ENCODE data around the gene INPP5K.

Gene INPP5K

DNA sequence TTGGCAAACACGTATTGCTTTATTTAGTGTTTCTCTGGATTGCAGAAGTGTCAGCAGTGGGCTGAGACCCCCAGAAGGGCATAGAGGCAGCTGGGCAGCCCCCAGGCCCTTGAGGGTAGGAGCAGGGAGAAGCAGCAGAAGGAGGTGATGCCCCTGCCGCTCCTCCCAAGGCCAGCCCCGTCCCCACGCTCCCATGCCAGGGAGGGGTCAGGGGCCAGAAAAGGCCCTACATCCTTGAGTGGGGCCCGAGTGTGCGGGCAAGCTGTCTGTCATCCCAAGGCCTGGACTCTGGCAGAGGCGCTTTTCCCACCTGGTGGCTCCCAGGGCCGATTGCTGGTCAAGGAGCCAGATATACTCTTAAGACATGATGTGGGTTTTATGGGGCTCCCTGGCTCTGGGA lies 52.2 kb downstream of the INPP5K start:
- peak overlapping the region; percentile 98 for H3K27ac ChIP-seq
- TF ChIP-seq, protein P1, sequence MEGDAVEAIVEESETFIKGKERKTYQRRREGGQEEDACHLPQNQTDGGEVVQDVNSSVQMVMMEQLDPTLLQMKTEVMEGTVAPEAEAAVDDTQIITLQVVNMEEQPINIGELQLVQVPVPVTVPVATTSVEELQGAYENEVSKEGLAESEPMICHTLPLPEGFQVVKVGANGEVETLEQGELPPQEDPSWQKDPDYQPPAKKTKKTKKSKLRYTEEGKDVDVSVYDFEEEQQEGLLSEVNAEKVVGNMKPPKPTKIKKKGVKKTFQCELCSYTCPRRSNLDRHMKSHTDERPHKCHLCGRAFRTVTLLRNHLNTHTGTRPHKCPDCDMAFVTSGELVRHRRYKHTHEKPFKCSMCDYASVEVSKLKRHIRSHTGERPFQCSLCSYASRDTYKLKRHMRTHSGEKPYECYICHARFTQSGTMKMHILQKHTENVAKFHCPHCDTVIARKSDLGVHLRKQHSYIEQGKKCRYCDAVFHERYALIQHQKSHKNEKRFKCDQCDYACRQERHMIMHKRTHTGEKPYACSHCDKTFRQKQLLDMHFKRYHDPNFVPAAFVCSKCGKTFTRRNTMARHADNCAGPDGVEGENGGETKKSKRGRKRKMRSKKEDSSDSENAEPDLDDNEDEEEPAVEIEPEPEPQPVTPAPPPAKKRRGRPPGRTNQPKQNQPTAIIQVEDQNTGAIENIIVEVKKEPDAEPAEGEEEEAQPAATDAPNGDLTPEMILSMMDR (IDR thresholded peaks at IDR 0.05): no peak
- no peak for TF ChIP-seq ZFX (IDR thresholded peaks at IDR 0.05; ENCODE audit: borderline replicate concordance)

DNA sequence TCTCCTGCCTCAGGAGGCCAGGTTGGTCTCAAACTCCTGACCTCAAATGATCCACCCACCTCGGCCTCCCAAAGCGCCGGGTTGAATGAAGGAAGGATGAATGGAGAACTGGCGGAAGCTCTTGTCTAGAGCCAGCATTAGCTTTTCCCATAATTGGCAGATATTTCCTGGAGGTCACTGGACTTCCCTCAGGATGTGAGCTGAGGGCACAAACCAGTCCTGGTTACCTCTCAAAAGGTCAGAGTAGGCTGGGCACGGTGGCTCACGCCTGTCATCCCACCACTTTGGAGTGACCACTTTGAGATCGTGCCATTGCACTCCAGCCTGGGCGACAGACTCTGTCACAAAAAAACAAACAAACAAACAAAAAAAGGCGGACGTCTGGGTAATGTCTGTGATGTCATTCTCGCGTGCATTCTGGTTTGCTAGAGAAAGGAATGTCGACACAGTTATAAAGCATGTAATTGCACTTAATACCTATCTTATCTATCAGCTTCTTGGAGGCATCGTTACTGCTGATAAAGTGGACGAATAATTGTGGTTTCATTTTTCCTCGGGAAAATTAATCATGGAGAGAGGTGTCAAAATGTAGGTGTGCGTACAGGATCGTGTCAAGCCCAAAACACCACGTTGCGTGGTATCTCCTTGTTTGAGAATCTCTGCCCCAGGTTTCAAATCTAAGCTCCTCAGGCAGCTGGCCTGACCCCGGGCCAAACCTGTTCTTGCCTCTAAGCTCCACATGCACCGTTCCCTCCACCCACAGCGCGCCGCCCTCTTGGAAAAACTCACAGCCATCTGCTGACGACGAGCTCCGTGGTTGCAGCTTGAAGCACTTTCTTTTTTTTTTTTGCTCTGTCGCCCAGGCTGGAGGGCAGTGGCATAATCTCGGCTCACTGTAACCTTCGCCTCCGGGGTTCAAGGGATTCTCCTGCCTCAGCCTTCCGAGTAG lies 54.0 kb downstream of the INPP5K start:
- TF ChIP-seq, protein P1 (IDR thresholded peaks at IDR 0.05): peak; percentile 12; the same call in 1 of the 2 replicates
- TF ChIP-seq ZFX (IDR thresholded peaks at IDR 0.05; ENCODE audit: borderline replicate concordance): no peak
- peak overlapping the region; percentile 98 for H3K27ac ChIP-seq

DNA sequence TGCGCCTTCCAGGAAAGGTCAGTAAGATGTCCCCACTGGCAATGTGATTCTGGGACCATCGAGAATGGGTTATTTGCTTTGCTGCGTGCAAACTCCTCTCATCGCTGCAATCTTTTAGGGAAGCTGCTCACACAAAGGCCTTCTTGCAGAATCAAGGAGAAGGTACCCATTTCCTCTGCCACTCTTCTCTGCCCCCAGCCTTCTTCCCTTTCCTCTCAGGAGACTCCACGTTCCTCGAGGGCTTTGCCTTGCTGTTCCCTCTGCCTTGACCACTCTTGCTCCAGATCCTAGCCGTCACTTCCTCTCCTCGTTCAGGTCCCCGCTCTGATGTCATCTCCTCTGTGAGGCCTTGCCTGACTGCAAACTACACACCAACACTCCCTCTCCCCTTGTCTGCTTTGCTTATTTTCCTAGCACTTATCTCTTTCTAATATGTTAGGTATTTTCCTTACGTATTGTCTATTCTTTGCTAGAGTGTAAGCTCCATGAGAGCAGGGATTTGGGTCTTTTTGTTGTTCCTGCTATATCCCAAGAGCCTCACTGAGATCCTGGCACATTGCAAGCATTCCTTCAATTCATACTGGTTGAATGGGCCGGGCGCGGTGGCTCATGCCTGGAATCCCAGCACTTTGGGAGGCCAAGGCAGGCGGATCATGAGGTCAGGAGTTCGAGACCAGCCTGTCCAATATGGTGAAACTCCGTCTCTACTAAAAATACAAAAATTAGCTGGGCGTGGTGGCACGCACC lies 55.0 kb downstream of the INPP5K start:
- H3K27ac ChIP-seq: peak overlapping the region; percentile 98; the same call in 1 of the 2 replicates
- no peak for TF ChIP-seq ZFX (IDR thresholded peaks at IDR 0.05; ENCODE audit: borderline replicate concordance)
- TF ChIP-seq, protein P1 (IDR thresholded peaks at IDR 0.05): no peak

DNA sequence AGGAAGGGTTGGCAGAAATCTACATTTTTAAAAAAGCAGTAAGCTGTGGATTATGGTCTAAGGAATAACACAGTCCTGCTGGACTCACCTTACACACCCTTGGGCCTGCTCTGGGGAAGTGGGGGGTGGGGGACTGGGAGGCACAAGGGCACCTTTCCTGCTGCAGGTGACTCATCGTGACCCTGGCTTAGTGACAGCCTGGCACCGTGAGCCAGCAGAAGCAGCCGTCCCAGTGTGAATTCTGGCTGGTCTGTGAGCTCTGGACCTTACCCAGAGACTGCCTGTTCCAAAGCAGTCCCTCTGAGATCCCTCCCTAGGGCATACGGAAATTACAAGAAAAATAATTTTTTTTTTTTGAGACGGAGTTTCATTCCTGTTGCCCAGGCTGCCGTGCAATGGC lies 56.2 kb downstream of the INPP5K start:
- H3K27ac ChIP-seq: peak overlapping the region; percentile 34
- no peak for TF ChIP-seq ZFX (IDR thresholded peaks at IDR 0.05; ENCODE audit: borderline replicate concordance)
- TF ChIP-seq, protein P1 (IDR thresholded peaks at IDR 0.05): no peak

DNA sequence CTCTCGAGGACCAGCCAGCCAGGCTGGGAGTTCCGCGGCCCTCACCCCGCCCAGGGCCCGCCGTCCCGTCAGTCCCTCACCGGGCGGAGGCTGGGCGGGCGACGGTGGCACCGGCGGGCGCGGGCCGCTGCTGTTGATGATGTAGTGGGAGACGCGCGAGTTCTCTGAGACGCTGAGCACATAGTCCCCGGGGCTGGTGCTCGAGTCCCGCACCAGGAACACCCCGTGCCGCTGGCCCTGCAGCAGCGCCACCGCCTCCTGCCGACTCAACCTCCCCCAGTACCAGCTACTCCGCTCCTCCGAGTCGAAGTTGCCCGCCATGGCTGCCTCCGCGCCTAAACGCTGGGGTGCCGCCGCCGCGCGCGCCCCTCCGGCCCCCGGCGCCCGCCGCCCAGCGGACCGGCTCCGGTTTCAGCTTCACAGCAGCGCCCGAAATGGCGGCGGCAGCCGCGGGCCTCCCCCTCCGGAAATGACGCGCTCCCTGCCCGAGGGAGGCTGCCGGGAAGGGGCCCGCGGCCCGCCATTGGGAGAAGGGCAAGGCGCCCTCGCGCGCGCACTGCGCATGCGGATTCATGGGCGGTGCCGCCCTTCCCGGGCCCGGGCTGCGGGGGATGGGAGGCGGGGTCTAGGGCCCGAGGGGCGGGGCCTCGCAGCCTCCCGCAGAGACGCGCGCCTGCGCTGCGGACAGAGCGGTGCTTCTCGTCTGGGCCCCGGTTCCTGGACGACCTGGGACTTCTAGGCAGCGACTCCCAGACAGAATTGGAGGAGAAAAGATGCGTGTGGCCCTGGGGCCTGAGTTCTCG lies 60.4 kb downstream of the INPP5K start, which contains the start of gene CRK:
CRK (minus strand) TSS at position 436 of the 803 bp plus-strand sequence; CDS start at position 321, 115 bp downstream.
- H3K27ac ChIP-seq: peak within 1 kb of the TSS; percentile 92
- TF ChIP-seq ZFX (IDR thresholded peaks at IDR 0.05; ENCODE audit: borderline replicate concordance): no peak
- TF ChIP-seq, protein P1 (IDR thresholded peaks at IDR 0.05): no peak

DNA sequence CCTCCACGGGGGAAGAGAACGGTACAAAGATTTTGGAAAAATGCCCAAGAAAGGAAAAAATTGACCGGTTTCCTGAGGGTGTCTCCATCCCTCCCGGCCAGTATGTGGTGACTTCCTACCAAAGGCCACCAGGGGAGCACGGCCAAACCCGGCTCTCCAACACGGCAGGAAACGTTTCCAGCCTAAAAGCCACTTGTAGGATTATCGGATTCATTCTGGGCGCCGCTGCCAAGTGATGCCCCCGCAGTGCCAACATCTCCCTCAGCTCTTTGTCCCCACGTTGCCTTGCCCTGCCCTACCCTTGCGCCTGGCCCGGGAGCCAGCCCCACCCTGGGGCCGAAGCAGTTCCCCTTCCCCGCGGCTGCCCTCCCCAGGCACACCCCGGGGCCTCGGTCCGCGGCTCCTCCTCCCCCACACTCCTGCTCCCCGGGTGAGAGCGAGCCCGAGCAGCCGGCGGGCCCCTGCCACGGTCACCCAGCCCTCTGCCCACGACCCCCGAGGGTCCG lies 61.1 kb downstream of the INPP5K start:
- TF ChIP-seq, protein P1 (IDR thresholded peaks at IDR 0.05): peak; percentile 50
- no peak for TF ChIP-seq ZFX (IDR thresholded peaks at IDR 0.05; ENCODE audit: borderline replicate concordance)

More for the DNA sequence above, 61.1 kb downstream of the INPP5K start:
- H3K27ac ChIP-seq: peak overlapping the region; percentile 92
